ENCODE results near the gene COPS3.

DNA sequence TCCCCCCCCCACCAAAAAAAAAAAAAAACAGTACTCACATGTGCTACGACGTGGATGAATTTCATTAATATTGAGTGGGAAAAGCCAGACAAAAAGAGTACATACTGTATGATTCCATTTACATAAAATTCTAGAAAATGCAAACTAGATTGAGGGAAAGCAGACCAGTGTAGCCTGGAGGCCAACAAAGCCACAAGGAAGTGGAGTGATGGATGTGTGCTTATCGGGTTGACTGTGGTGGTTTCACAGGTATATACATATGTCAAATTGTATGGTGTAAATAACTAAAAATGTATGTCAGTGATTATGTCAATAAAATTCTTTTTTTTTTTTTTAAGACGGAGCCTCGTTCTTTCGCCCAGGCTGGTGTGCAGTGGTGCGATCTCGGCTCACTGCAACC is 73.0 kb downstream of the COPS3 start:
- TF ChIP-seq GATA2 (IDR thresholded peaks at IDR 0.05; ENCODE audit: low read depth, low read length): no peak
- TF ChIP-seq GATA3 (IDR thresholded peaks at IDR 0.05; ENCODE audit: low read depth, low read length): no peak
